GM19099 (cell line): ENCODE results near the gene SUSD4.

Experiments used
- POLR2A ChIP-seq: IDR thresholded peaks from 3 replicates; pipeline ENCODE4 v1.6.1; 2011; ENCODE audit warnings: low read depth; ENCODE audit not compliant: insufficient read length; ENCODE audit errors: extremely low read depth

Gene SUSD4

GRCh38 chr1:223285452-223285851 lies 78.5 kb downstream of the SUSD4 start:
- TF ChIP-seq POLR2A: no peak

DNA sequence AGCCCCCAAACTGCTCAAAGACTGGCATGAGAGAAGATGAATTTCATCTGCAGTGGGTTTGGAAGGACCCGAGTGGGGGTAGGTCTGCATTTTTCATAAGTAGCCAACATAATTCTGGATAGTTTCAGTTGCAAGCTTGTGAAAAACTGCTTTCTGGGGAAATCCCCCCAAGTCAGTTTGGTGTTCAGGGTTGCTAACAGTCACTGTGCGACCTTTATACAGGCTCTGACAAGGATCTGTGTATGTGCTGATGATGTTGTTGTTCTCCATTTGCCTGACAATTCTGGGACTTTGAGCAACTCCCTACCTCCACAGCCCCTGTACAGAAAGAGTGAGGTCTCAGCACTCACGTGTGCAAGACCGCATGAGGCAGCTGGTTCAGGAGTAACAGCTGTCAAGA lies 87.9 kb downstream of the SUSD4 start:
- no peak for TF ChIP-seq POLR2A

GRCh38 chr1:223273511-223273910 lies 90.5 kb downstream of the SUSD4 start:
- no peak for TF ChIP-seq POLR2A

DNA sequence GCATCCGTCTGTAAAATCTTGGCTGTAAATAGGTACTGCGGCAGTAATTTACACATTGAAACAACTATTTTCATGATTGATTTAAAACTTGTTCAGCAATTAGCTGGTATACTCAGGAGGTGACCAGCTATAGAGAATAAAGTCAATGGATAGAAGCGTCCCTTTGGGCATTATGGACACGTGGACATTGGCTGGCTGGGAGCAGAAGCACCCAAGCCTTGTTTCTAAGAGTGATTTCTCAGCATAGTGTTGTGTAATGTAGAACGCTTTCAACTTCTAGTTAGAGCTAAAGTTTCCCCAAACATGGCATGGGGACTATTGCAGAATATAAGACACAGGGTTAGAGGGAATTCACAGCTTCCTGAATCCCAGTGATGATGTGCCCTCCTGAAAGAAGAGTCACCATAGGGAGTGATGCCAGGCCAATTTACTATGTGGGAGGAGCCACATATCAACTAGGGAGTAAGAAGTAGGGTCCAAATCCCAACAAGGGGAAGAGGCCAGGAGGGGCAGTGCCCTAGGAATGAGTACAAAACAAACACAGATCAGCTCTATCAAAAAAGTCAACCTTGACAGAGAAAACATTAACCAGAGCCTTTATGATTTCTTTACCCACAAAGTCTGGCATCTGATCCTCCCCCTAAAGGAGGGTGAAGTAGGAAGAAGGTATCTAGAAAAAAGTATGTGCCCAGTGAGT lies 92.7 kb downstream of the SUSD4 start:
- TF ChIP-seq POLR2A: no peak

DNA sequence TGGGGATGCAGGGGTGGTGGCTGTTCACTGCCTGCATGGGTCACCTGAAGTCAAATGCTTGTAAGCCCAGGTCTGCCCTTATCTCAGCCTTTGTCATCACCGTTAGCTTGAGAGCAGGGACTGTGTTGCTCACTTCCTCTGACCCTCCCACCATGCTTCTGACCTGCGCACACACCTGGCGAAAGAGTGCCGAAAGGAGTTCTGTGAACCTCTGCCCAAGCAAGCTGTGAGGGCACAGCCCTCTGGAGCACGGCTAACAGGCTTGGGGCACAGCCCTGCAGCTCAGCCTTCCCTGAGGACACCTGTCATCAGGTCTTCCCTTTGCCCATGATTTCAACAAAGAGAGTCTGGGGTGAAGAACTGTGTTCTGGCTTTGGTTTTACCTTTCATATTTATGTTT lies 93.8 kb downstream of the SUSD4 start:
- TF ChIP-seq POLR2A: no peak

GRCh38 chr1:223269006-223269405 lies 95.0 kb downstream of the SUSD4 start:
- TF ChIP-seq POLR2A: no peak

- TF ChIP-seq POLR2A: no peak
Measured at GRCh38 chr1:223266632-223267172, 97.3 kb downstream of the SUSD4 start.

GRCh38 chr1:223264983-223265908 lies 98.7 kb downstream of the SUSD4 start:
- no peak for TF ChIP-seq POLR2A

- TF ChIP-seq POLR2A: no peak
Measured at GRCh38 chr1:223264529-223264928, 99.4 kb downstream of the SUSD4 start.

DNA sequence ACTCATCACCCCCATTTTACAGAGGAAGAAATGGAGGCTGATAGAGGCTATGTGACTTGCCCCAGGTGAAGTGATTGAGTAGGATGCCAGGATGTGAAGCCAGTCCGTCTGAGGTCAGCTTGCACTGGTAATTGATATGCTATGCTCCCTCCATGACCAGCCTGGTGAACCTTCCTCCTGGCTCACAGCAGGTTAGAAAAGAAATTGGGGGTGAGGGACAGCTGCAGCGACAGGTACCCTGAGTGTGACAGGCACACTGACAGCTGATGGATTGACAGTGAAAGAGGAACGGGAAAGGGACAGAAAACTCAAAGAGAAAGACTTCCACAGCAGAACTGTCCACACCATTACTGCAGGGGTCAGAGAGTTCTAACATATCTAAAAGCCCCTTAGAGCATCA lies 102.1 kb downstream of the SUSD4 start:
- TF ChIP-seq POLR2A: no peak

DNA sequence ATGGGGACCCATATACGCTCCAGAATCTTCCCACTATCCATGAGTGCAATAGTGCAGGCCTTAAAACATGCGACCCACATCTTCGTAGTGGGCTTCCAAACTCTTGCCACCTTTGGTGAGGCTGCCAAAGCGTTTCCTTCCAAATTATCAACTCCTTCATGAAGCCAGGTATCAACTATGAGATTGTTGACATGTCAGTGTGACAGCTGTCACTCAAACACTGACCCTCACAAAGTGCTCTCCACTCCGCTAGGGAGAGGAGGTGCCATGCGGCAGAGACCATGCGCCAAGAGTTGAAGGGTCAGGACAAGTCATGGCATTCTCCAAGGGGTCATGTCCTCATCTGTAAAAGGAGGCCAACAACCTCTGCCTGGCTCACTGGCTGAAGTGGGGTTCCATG lies 103.3 kb downstream of the SUSD4 start:
- no peak for TF ChIP-seq POLR2A

DNA sequence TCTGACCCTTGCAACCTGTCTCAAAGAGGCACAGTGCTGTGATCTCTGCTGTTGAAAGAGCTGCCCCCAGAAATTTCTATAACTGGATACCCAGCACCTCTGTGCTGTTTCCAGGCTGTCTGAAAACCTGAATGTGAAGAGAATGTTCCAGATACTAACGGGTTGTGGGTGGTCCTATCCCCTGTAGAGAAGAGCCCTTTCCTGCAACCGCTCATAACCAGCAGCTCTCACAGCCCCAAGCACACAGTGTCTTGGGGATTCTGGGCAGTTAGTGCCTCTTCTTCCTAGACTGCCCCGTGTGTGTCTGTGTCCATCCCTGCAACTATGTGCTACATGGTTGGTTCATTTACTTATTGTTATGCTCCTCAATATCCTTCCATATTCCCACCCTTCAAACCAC lies 104.5 kb downstream of the SUSD4 start:
- TF ChIP-seq POLR2A: no peak

- TF ChIP-seq POLR2A: no peak
Measured at GRCh38 chr1:223258751-223259198, 105.2 kb downstream of the SUSD4 start.

GRCh38 chr1:223257856-223258550 lies 106.0 kb downstream of the SUSD4 start:
- TF ChIP-seq POLR2A: no peak

DNA sequence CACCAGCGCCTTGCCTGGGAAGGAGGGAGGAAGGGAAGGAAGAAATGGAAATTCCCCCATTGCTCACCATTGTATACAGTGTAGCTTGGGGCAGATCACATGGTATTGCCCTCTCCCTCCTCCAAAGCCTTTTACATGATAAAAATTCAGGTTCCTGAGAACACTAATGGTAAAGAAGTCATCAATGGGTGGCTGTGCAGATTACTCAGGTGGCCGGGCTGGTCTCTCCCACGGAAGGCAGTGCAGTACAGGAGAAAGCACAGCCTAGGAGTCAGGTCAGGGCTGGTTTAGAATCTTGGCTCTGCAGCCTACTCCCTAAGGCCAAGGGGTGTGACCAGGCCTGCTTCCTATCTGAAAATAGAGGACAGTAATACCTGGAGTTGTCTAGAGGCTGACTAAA lies 107.9 kb downstream of the SUSD4 start:
- no peak for TF ChIP-seq POLR2A

GRCh38 chr1:223253916-223254315 lies 110.1 kb downstream of the SUSD4 start:
- TF ChIP-seq POLR2A: no peak

DNA sequence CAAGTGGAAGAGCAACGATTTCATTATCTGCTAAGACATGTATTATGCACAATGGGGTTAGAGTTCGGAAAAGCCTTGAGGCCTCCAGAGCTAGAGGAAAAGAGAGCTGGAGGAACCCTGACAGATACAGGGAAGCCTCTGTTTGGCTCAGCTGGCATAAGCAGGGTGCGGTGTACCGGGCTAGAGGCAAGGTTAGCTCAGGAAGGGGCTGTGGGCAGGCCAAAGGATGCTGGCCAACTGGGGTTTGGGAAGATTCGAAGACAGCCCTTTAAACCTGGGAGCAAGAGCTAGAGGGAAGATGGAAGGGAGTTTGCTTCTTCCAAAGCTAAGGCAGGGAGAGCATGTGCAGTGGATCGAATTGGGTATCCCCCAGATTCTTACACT lies 113.4 kb downstream of the SUSD4 start:
- TF ChIP-seq POLR2A: no peak
